A673 (cell line): ENCODE data around the gene ANKRD13A.

Experiments
- EZH2 ChIP-seq: fragments of 200-600 bp; sonication (generic); IDR thresholded peaks from 2 replicates; pipeline ENCODE4 v1.6.1; 2017; ENCODE audit warnings: borderline replicate concordance, low read depth, mild to moderate bottlenecking, mixed read lengths, antibody characterized with exemption, low read length; ENCODE audit not compliant: poor library complexity, severe bottlenecking
- TF ChIP-seq, protein P1 (sequence below): fragments of 300-800, 200-600 bp; sonication (generic); conservative IDR thresholded peaks from 2 replicates; pipeline ENCODE4 v1.5.1; 2017; ENCODE audit warnings: low read depth, mild to moderate bottlenecking, antibody characterized with exemption, low read length, moderate library complexity, mixed read lengths

DNA sequence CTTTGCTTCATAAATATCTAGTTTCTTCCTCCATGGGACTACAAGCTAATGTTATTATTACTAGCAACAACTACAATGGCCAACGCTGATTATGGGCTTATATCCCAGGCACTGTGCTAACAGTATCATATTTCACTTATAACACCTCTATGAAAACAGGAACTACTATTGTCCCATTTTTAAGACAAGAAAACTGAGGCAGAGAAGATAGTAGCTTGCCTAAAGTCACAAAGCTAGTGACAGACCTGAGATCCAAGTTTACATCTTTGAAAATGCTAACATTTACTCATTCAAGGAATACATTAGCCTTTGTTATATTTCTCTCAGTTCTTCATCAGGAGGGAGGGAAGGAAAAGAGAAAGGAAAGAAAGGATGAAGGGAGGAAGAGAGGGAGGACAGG lies 35.9 kb upstream of the ANKRD13A start:
- no peak for TF ChIP-seq EZH2
- TF ChIP-seq, protein P1, sequence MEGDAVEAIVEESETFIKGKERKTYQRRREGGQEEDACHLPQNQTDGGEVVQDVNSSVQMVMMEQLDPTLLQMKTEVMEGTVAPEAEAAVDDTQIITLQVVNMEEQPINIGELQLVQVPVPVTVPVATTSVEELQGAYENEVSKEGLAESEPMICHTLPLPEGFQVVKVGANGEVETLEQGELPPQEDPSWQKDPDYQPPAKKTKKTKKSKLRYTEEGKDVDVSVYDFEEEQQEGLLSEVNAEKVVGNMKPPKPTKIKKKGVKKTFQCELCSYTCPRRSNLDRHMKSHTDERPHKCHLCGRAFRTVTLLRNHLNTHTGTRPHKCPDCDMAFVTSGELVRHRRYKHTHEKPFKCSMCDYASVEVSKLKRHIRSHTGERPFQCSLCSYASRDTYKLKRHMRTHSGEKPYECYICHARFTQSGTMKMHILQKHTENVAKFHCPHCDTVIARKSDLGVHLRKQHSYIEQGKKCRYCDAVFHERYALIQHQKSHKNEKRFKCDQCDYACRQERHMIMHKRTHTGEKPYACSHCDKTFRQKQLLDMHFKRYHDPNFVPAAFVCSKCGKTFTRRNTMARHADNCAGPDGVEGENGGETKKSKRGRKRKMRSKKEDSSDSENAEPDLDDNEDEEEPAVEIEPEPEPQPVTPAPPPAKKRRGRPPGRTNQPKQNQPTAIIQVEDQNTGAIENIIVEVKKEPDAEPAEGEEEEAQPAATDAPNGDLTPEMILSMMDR: no peak
